ENCODE data around the gene PABPC4L. TPM values are rescaled to one million over a fixed set of nuclear protein-coding genes. Genes with fewer than 3 reads are reported as not detected.

PABPC4L gene
- total and polyA plus RNA-seq, 2 of the 13 experiments (the other 11 are each of a cell fraction or from before 2014, with no cell fraction given) = not detected

- CTCF ChIA-PET (ENCODE audit: low intra/inter-chr PET ratio, low total read pairs) = no interaction called here
- ATAC-seq (no peak), FAIRE-seq (no peak), DNase-seq (ENCODE audit: low spot score) (no peak)
- H3K27ac ChIP-seq (ENCODE audit: extremely low read length, insufficient read depth, low read length) = no peak overlapping the region
- no peaks in the 10 kb centered on the region for H3K36me3 ChIP-seq (replicated peaks in 1 of 2; ENCODE audit: control insufficient read depth in 1 of 2, insufficient read depth in 2 of 2, low read length in 2 of 2)
- POLR2A ChIA-PET = no interaction called here
- H2AFZ ChIP-seq (ENCODE audit: low read length) = no peak overlapping the region
- in situ Hi-C loops (cut with HindIII; ENCODE audit: extremely low pct_ligation_motif_present, low pct_unique_long_range_greater_than_20kb) (no loop called here), intact Hi-C loops (cut with micrococcal nuclease; ENCODE audit: unreplicated experiment) (no loop called here)
- no peak overlapping the region for H3K4me2 ChIP-seq (ENCODE audit: low read depth, low read length)
- H3K9ac ChIP-seq (ENCODE audit: insufficient read depth, low read depth, low read length) = no peak overlapping the region
- H3K9me3 ChIP-seq (ENCODE audit: low read length) = no peaks in the 10 kb centered on the region
- no TSS peak for BruUV-seq (replicated peaks)
- H3K79me2 ChIP-seq (ENCODE audit: insufficient read depth, low read length) = no peaks in the 10 kb centered on the region
- no peak overlapping the region for H3K4me3 ChIP-seq (replicated peaks in 1 of 3; ENCODE audit: insufficient read depth in 1 of 3, low read depth in 2 of 3, low read length in 3 of 3)
- H3K4me1 ChIP-seq (ENCODE audit: insufficient read depth, low read length) = no peaks in the 10 kb centered on the region
- H4K20me1 ChIP-seq (ENCODE audit: insufficient read depth, low read length) = no peaks in the 10 kb centered on the region
- 0% methylated on average over 1 of the region's 1 CpG for WGBS (ENCODE audit: low lambda C conversion rate)
- H3K27me3 ChIP-seq (ENCODE audit: control insufficient read depth in 1 of 2, insufficient read depth in 2 of 2, low read length in 2 of 2) = no peaks in the 10 kb centered on the region
- TF ChIP-seq MYNN (CRISPR knock-in tag; IDR thresholded peaks at IDR 0.05; ENCODE audit: low read depth) (no peak), KLF12 (CRISPR knock-in tag; IDR thresholded peaks at IDR 0.05; ENCODE audit: borderline replicate concordance) (no peak), CEBPB (IDR thresholded peaks at IDR 0.05; ENCODE audit: borderline replicate concordance, low read depth, low read length) (no peak), CEBPZ (IDR thresholded peaks at IDR 0.05; ENCODE audit: low read length) (no peak), POLR2A (IDR thresholded peaks at IDR 0.05; ENCODE audit: insufficient read depth in 1 of 2, low read depth in 2 of 2, low read length in 2 of 2) (no peak), ZNF562 (CRISPR knock-in tag; IDR thresholded peaks at IDR 0.05; ENCODE audit: borderline replicate concordance) (no peak), SMAD3 (CRISPR knock-in tag; IDR thresholded peaks at IDR 0.05) (no peak), MTF1 (CRISPR knock-in tag; IDR thresholded peaks at IDR 0.05) (no peak), ZBTB1 (CRISPR knock-in tag; IDR thresholded peaks at IDR 0.05; ENCODE audit: borderline replicate concordance) (no peak)
- TF ChIP-seq, protein P1, sequence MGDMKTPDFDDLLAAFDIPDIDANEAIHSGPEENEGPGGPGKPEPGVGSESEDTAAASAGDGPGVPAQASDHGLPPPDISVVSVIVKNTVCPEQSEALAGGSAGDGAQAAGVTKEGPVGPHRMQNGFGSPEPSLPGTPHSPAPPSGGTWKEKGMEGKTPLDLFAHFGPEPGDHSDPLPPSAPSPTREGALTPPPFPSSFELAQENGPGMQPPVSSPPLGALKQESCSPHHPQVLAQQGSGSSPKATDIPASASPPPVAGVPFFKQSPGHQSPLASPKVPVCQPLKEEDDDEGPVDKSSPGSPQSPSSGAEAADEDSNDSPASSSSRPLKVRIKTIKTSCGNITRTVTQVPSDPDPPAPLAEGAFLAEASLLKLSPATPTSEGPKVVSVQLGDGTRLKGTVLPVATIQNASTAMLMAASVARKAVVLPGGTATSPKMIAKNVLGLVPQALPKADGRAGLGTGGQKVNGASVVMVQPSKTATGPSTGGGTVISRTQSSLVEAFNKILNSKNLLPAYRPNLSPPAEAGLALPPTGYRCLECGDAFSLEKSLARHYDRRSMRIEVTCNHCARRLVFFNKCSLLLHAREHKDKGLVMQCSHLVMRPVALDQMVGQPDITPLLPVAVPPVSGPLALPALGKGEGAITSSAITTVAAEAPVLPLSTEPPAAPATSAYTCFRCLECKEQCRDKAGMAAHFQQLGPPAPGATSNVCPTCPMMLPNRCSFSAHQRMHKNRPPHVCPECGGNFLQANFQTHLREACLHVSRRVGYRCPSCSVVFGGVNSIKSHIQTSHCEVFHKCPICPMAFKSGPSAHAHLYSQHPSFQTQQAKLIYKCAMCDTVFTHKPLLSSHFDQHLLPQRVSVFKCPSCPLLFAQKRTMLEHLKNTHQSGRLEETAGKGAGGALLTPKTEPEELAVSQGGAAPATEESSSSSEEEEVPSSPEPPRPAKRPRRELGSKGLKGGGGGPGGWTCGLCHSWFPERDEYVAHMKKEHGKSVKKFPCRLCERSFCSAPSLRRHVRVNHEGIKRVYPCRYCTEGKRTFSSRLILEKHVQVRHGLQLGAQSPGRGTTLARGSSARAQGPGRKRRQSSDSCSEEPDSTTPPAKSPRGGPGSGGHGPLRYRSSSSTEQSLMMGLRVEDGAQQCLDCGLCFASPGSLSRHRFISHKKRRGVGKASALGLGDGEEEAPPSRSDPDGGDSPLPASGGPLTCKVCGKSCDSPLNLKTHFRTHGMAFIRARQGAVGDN (CRISPR knock-in tag; IDR thresholded peaks at IDR 0.05) = no peak
- TF ChIP-seq, protein P2, sequence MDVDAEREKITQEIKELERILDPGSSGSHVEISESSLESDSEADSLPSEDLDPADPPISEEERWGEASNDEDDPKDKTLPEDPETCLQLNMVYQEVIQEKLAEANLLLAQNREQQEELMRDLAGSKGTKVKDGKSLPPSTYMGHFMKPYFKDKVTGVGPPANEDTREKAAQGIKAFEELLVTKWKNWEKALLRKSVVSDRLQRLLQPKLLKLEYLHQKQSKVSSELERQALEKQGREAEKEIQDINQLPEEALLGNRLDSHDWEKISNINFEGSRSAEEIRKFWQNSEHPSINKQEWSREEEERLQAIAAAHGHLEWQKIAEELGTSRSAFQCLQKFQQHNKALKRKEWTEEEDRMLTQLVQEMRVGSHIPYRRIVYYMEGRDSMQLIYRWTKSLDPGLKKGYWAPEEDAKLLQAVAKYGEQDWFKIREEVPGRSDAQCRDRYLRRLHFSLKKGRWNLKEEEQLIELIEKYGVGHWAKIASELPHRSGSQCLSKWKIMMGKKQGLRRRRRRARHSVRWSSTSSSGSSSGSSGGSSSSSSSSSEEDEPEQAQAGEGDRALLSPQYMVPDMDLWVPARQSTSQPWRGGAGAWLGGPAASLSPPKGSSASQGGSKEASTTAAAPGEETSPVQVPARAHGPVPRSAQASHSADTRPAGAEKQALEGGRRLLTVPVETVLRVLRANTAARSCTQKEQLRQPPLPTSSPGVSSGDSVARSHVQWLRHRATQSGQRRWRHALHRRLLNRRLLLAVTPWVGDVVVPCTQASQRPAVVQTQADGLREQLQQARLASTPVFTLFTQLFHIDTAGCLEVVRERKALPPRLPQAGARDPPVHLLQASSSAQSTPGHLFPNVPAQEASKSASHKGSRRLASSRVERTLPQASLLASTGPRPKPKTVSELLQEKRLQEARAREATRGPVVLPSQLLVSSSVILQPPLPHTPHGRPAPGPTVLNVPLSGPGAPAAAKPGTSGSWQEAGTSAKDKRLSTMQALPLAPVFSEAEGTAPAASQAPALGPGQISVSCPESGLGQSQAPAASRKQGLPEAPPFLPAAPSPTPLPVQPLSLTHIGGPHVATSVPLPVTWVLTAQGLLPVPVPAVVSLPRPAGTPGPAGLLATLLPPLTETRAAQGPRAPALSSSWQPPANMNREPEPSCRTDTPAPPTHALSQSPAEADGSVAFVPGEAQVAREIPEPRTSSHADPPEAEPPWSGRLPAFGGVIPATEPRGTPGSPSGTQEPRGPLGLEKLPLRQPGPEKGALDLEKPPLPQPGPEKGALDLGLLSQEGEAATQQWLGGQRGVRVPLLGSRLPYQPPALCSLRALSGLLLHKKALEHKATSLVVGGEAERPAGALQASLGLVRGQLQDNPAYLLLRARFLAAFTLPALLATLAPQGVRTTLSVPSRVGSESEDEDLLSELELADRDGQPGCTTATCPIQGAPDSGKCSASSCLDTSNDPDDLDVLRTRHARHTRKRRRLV (CRISPR knock-in tag; IDR thresholded peaks at IDR 0.05) = no peak
- TF ChIP-seq, protein P3, sequence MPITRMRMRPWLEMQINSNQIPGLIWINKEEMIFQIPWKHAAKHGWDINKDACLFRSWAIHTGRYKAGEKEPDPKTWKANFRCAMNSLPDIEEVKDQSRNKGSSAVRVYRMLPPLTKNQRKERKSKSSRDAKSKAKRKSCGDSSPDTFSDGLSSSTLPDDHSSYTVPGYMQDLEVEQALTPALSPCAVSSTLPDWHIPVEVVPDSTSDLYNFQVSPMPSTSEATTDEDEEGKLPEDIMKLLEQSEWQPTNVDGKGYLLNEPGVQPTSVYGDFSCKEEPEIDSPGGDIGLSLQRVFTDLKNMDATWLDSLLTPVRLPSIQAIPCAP (CRISPR knock-in tag; IDR thresholded peaks at IDR 0.05; ENCODE audit: low read depth) = no peak
Observed at GRCh38 chr4:134189480-134189879, 12.1 kb downstream of the PABPC4L start.

Data from HepG2 (cell line).